GM18873 (cell line): ENCODE data around the gene PIP5K1B.

Source experiments
- ATAC-seq: cut with Tn5 transposase; IDR thresholded peaks from one replicate; pipeline ENCODE4 v1.9.1; 2021; ENCODE audit warnings: mild to moderate bottlenecking, moderate library complexity, moderate number of reproducible peaks; ENCODE audit not compliant: unreplicated experiment, low FRiP score

Gene PIP5K1B

DNA sequence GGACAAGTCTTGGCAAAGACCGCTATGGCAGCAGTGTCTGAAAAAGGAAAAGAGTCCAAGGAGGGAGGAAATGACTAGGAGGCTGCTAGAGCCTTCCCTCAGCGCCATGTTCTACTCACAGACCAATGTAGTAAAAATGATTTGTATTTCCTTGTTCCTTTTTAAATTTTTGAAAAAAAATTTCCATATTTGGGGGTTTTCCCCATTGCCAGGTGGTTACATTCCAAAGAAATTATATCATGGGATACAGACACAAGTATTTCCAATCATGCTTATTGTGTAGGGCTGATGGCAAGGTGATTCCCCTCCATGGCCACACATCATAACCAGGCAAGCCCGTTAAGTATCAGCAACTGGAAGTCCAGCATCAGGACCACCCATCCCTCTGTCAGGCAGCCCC lies 138.2 kb downstream of the PIP5K1B start:
- ATAC-seq, result no peak

DNA sequence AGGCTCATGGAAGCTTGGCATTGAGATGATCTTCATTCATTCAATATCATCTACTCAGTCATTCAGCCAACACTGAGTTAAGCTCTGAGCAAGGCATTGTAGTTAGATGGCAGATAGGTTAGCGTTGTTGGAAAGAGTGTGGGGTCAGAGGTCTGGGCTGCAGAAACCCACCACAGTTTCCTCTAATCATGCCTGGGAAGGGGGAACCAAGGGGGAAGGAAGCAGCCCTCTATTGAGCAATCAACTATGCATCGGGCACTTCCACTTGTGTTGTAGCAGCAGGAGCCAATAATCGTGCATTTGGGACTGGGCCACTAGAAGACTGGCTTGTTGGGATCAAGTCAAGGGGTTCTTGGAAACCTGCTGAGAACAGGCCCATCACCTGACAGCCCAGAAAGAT lies 139.1 kb downstream of the PIP5K1B start:
- no peak for ATAC-seq

DNA sequence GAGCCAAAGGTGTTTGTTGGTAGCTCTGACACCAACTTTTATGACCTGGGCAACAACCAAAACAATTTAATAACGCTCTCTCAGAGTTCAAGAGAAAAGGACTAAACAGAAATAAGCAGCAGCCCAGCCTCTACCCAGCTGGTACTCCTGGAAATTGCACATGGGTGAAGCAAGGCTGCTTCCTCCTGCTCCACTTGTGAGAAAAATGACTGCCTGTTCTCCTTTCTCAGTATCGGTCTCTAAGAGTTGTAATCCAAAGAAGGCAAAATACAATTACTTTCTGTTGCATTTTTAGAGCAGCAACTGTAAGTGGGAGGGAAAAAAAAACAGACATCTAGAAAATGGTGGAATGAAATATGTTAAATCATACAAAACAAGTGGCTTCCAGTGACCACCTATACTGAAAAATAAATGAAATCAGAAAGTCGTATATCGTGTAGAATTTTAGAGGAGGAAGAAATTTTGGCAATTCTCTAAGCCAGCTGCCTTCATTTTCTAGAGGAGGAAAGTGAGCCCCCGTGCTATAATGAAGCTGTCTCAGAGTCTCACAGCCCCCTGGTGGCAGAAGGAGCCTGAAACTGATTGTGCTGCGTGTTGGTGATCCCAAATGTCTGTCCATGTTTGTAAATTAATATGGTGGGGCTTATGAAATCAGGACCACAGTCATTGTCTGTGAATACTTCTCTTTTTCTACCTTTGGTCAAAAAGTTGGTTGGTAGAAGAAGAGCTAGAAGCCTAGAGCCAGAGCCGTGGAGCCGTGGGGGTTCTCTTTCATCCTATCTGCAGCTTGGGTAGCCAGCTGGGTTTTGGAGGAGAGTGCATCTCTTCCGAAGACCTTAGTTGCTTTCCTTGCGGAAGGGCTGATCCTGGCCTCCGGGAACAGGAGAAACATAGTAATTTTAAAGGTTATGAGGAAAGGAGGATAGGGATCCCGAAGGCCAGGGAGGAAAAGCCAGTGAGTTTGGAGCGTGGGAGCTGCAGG lies 139.9 kb downstream of the PIP5K1B start:
- peak; percentile 54 for ATAC-seq

DNA sequence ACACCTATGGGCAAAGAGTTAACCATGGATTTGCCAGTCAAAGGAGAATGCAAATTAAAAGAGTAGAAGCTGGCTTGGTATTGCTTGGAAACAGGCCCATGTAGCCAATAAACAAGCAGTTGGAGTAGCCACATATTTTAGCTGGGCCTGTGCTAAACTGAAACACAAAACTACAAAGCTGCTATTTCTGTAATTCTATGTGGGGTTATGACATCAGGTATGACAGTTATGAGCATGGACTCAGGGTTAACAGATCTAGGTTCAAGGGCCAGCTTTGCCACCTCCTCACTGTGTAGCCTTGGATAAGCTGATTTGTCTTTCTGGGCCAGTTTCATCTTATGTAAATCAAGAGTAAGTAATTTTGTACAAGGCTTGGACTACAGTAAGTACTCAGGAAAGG lies 142.7 kb downstream of the PIP5K1B start:
- peak; percentile 54 for ATAC-seq

DNA sequence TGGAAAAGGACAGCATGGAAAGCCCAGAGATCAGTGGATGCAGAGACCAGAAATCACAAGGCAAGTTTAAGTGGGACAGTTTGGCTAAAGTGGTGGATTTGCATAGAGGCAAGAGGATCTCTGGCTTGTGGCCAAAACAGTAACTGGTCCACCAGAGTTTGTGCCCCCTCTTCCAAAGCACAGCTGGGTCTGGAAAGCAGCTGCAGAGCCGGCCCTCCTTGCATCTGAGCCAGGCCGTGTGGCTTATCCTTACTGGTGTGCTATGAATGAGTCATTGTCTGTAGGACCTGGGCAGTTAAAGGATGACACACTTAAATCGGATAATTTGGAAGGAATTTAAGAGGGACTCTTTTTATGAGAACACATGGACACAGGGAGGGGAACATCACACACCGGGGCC lies 146.6 kb downstream of the PIP5K1B start:
- ATAC-seq, result no peak

DNA sequence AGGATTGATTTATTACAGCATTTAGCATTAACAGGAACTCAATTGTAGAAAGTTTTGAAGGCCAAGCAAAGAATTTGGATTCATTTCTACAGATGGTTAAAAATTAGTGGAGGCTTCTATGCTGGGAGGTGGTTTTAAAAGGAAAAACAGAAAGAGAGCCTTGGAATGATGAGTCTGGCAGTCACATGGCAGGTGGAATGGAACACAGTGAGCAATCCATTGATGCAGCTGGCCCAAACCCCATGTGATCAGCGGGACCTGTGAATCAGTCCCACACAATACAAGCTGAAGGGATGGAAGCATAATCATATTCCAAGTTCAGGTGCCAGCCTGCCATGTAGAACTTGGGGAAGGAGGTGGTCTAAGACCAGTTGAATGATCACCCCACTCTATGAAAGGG lies 147.9 kb downstream of the PIP5K1B start:
- no peak for ATAC-seq

DNA sequence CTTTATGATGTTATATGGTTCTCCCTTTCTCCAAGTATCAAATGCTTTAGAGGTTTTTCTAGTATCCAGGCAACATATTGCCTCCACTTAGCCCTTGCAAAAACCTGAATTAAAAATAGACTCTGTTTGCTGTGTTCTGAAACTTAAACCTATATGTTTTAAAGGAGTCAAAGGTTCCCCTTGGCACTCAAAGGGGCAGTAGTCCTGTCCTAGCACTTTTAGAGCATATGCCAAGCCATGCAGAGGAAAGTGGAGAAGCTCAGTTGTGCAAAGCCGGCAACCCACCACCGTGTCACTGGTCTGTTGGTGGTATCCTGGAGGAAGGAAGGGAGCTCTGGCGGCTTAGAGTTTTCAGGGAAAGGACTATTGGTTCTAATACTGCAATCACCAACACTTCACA lies 154.3 kb downstream of the PIP5K1B start:
- no peak for ATAC-seq

DNA sequence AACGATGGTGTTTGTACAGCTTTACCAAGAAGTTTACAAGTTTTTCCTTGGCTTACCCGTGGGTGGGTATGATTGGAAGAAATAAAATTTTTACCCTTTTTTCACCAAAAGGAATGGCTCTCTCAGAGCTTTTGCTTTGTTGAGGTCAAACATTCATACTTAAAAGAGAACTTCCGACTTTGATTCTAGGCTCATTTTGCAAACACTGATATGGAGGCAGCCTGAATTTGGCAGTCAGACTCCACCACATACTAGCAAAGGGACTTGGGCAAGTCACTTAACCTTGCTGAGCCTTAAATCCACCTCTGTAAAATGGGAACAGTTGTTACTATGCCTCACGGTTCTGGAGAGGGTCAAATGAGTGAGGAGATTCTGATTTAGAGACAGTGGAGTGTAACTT lies 155.4 kb downstream of the PIP5K1B start:
- ATAC-seq, result no peak

DNA sequence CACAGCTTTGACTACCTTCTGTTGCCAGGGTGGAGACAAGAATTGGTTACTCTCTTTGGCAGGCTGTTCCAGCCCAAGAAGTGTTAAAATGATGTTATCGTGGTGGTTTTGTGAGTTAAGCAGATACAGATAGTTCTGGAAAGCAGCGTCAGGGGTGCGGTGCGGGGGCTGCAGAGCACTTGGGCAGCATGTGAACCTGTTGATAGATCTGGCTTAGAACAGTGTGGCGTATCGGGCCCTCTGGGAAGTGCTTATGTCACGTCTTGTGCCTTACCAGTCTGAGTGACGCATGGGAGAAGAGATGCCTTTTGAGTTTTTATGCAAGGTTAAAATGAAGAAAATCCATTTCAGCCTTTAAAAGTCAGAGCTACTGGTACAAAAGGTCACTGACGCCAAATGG lies 156.4 kb downstream of the PIP5K1B start:
- no peak for ATAC-seq

DNA sequence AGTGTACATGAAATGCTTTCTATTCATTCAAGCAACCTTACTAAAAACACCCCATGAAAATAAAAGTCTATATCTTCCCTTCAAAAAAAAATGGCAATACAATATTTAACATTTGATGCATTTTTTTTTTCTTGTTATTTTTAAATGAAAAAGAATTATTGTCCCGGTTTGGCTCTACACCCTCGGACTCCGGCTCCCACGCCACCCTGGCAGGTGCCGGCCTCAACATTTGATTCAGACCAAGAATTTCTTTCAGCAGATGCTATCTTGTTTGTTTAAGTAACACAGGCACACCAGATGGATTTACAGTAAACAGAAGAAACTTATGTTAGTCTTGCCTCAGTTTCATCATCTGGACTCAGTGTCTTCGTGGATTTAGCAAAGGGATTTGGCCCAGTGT lies 162.0 kb downstream of the PIP5K1B start:
- no peak for ATAC-seq

DNA sequence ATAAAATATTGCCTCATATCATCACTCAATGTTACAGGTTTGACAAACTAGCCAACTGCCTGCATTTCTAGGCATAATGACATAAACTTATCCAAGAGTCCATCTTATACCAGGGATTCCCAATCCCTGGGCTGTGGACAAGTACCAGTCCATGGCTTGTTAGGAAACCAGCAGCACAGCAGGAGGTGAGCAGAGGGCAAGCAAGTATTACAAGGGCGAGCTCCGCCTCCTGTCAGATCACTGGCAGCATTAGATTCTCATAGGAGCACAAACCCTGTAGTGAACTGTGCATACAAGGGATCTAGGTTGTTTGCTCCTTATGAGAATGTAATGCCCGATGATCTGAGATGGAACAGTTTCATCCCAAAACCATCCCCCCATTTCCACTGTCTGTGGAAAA lies 164.0 kb downstream of the PIP5K1B start:
- ATAC-seq, result no peak

DNA sequence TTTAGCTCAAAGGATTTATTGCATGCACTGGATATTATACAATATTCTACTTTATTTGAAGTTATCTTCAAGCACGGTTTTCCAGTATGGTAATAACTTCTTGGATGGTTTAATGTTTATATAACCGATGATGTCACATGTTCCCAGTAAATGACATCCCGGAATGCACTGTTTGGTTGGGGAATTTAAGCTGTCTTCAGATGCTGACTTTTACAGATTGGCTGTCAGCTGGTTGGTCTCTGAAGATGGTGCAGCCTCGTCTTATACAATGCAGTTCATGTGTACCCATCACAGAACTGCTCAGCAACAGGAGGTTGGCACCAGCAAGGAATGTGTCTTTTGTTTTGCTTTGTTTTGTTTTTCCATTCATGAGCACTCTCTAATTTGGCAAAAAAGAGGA lies 165.0 kb downstream of the PIP5K1B start:
- no peak for ATAC-seq

DNA sequence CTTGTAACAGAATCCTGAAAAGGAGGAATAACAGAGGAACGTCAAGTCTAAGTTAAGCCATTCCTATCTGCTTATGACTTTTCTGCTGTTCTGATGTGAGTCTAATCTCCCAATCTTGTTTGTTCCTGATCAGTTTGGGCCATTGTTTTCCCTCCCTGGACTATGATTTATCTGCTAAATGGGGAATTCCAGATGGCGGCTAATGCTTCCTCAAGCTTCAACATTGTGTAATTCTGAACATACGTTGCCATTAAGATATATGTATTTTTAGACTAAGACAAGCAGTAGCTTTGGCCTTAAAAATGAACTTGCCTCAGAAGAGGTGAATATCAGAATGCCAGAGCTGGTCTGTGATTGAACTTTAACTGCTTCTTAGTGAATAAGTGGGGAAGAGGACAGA lies 166.2 kb downstream of the PIP5K1B start:
- ATAC-seq, result no peak

DNA sequence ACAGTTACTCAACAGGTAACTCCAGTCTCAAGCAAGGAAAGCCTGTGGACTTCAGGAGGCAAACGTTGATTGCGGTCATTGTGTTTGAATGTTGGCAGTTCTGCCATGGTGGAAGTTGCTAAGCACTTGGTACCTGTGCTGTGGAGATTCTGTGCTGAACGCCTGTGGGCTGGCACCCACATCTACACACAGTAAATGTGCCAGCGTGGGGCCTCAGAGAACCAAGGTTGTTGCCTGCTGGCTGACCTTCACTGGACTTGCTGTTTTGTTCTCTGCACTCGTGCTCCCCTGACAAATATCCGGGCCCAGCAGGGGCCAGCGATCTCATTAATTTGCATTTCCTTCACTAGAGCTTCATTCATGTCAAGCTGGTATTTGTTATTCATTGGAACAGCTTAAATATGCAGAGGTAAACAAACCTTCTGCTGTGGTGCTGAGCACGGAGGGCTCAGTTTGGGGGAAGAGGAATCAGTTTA lies 167.0 kb downstream of the PIP5K1B start:
- no peak for ATAC-seq

DNA sequence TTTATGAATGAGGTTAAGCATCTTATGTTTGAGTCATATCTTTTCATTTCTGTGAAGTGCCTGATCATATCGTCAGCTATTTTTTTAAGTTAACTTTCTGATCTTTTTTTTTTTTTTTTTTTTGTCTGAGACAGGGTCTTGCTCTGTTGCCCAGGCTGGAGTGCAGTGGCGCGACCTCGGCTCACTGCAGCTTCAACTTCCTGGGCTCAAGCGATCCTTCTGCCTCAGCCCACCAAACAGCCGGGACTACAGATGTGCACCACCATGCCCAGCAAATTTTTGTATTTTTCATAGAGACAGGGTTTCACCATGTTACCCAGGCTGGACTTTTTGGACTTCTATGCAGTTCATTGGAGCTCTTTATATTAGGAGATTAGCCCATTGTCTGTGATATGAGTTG lies 168.1 kb downstream of the PIP5K1B start:
- no peak for ATAC-seq

DNA sequence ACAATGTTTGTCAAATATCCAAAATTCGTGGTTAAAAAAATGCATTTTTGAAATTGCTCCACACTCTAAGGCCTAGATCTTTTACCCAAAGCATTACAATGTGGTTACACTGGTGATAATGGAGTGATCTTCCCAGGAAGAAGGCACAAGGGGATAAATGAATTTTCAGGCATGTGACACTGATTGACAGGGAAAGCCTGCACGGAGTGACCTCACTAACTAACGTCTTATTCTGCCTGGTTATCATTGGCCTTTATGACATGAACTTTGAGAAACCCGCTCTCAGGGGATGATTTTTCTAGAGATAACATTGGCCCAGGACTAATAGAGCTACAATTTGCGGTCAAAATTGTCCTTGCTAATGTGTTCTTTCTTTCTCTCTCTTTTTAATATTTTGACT lies 171.2 kb downstream of the PIP5K1B start:
- no peak for ATAC-seq

DNA sequence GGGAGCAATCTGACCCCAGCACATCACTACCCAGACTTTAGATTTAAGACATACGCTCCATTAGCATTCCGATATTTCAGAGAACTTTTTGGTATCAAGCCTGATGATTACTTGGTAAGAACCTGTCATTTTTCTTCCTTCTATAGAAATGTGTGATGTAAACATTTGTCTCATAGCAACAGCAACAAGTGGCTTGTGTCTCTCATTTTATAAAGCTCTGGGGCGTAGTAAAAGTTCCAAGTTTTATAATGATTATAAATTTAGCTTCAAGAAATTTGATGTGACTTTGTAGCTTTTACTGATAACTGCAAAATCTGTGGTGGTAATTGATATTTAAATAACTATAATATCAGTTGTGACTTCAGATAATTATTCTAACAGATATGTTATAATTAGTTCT lies 171.6 kb downstream of the PIP5K1B start:
- ATAC-seq, result no peak

DNA sequence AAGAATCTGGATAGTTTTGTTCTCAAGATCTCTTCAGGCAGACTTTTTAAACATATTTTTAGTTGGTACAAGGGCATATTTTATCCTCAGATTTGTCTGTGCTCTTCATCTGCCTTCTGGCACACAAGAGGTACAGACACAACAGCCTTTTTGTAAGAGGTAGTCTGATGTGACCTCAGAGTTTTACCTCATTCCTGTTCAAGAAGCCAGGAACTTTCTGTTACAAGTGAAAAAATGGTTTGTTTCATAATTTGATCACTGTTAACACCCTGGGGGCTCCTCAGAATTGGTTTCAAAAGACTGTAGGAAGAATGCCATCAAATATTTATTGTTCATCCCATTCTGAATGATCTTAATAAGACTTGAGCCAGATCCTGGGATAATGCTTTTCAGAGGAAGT lies 172.2 kb downstream of the PIP5K1B start:
- no peak for ATAC-seq

DNA sequence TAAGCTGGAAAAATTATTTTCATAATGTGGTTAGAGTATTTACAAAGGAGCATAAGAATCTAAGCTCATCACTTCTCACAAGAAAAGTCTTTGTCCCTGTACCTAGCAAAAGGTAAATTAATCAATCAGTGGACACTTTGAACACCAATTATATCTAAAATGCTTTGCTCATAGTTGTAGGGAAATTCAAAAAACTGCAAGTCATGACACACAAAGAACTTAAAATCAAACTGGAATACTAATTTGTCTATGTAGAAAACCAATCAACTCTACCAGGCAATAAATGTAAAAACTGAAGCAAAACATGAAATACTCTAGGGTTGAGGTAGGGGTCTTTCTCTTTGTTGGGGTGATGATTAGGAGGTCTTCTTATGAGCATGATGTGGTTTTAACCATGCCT lies 173.4 kb downstream of the PIP5K1B start:
- ATAC-seq, result no peak

DNA sequence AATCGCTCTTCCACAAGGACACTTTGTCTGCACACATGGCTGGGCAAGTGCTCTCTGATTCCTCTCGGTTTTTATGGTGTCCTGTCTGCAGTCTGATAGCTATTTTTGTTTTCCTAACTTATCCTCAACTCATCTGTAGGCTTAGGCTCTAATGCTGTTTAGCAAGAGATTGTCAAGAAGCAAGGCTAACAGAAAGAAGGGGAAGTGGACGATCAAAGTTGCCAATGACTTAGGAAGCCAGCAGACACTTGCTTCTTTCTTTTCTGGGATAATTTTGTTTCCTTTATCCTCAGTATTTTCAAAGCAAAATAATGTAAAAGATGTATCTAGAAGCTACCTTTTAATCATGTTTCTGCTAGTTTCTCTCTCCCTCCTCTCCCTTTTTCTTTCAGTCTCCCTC lies 178.2 kb downstream of the PIP5K1B start:
- ATAC-seq, result no peak

DNA sequence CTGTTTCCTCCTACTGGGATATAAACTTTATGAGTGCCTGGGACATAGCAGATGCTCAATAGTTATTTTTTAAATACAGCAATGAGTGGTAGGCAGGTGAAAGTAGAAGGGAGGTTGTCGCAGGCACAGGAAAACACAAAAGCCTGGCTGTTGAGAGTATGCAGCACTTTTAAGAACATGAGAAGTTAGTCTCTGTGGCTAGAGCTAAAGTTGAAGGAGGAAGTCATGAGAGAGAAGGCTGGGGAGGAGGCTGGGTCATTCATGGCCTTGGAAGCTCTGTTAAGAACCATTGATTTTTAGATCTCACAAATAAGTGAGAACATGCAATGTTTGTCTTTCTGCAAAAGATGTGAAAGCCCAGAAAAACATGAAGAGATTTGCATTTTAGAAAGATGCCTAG lies 182.2 kb downstream of the PIP5K1B start:
- ATAC-seq, result no peak

DNA sequence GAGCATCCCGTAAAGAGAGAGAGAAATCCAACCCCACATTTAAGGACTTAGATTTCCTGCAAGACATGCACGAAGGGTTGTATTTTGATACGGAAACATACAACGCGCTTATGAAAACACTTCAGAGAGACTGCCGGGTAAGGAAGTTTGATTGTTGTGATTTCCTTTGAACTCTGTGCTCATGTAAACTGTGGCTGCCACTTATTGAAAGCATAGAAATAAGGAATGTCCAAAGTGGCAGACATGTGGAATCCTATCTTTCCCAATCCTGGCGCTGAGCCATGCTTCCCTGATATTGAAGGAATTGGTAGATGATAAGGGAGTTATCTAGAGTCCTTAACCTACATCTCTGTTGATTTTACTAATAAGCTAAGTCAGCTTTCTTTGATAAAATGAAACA lies 189.5 kb downstream of the PIP5K1B start:
- no peak for ATAC-seq
